ENCODE data around the gene PTPRG.
"Not testable (repeated sequence)": the region's sequence is repeated elsewhere in the genome, so short reads cannot be mapped to it uniquely, and the experiment has no call there.

PTPRG gene

DNA sequence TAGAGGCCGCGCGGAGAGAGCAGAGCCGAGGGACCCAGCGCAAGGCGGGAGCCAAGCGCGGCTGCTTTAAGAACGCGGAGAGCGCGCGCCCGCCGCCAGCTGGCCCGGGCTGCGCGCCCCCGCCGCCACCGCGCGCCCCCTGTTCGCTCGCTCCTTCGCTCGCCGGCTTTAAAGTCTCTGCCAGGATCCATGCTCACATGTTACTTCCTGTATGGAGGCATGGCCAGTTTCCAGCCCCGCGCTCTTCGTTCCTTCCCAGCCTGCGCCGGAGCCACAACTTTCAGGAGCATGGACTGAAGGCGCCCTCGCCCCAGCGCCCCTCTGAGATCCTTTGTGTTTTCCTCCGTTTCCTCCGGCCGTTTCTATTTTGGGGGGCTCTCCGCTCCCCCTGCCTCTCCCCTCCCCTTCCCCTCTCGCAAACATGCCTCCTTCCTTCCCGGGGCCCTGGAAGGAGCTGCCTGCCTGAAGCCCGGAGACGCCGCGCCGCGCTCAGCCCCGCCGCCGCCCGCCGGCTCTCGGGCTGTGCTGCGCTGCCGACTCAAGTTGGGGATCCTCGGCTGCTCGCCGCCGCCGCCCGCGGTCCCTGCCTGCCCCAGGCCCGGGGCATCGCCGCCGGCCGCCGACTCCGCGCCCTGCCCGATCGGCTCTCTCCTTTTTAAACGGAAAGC is at the start of gene PTPRG:
Gene PTPRG (plus strand): TSS at position 198 of the 668 bp plus-strand sequence. CDS start 717 bp downstream, outside the sequence.
- DNase-seq (ENCODE audit: low read depth) = peak; percentile 60

DNA sequence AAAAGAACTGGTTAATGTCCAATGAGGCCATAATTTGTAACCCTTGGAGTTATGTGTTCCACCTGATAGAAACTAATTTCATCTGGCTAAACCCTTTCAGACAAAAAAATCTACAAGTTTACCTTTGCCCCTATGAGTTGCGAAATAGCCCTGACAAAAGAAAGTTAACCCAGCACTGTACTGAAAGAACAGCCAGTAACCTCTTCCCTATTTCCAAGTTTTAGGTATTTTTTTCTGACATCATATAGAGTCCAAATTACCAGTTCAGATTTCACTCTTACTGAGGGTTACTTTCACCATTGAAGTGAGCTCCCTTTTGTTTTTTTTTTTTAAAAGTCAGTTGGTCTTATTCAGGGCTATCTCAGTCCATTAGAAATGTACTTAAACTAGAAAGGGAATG is 42.8 kb upstream of the PTPRG start:
- DNase-seq (ENCODE audit: low read depth) = no peak

DNA sequence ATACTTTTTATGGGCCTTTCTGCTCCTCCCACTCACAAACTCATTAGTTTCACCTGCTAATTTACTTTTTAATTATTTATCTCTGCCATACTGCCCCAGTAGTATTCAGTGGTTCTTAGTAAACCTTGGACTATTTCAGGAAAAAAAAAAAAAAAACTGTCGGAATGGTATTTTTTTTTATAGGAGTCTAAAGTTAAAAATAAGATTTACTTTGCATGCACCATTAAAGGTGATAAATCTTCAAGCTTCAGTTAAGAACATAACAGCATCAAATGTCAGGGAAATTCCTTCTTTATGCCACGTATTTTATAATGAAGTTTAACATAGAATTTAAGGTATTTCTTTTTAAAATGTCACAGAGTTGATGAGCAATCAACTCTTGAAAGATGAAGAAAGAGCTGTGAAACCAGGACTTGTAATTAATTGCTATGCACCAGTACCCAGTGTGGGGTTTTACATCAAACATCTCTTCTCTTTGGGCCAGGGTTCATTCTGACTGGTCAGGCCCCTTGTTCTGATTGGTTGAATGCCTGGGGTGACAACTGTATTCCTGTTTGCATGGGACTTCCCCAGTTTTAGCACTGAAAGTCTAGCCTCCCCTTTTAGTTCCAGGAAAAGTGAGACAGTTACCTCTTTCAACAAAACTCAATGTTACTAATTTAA is 40.3 kb upstream of the PTPRG start:
- no peak for DNase-seq (ENCODE audit: low read depth)

DNA sequence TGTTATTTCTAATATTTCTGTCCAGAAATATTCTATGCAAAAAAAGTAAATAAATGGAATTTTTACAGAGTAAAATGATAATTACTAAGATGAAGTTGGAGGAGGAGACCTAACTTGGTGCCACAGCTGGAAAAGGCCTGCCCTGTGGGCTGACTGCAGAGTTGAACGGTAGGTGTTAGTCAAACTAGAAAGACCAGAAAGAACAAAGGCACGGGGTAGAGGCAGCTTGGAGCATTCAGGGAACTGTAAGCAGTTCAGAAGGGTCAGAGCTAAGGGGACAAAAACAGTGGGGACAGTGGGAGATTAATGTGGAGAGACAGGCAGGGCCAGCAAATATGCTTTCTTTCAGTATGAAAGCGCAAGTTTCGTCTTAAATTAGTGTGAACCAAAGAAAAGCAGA is 39.3 kb upstream of the PTPRG start:
- no peak for DNase-seq (ENCODE audit: low read depth)

DNA sequence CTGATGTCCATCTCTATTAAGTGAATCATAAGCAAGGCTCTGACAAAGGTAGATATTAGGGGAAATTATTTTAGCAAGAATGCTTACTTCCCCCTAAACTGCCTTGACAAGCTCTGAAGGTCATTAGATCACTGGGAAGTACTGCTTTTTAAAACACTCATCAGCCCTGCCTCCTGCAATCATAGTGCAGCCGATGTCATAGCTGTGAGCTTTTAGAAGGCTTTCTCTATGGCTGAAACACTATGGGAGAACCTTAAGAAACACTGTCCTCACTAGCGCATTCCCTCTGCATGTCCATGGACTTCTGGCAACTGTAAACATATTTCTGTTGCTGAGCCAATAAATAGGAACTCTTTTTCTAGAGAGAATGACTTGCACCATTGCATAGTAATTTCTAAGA is 38.7 kb upstream of the PTPRG start:
- no peak for DNase-seq (ENCODE audit: low read depth)

DNA sequence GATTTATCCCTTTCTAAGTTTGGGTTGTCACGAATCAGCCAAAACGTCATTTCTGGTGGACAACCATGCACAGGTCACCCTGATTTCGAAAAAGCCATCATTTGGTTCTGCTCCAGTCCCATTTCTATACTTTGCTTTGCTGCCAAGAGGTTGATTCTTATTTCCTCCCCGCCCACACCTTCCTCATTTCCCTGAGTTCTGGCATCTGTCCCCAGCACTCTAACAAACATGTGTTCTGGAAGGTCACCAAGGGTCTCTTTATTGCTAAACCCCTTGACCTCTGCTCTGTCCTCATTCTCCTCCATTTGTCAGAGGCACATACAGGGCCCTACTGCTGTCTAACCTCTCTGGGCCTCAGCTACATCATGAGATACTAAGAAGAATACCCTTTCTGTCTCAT is 36.4 kb upstream of the PTPRG start:
- no peak for DNase-seq (ENCODE audit: low read depth)

DNA sequence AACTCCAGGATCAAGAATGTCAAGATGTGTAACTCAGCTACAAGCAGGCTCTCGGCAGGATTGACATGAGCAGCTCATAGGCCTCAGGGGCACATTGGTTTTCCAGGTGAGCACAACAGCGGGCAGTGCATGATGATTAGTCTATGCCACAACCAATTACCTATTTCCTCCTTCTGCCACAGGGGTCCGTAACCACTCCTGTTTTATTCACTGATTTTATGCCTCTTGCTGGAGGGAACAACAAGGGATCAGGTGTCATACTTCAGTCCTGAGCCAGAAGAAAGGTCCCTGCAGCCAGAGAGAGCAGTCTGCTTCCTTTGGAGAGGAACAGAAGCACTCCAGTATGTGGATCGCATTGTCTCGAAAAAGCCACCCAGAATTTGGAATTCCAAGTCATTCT is 35.1 kb upstream of the PTPRG start:
- DNase-seq (ENCODE audit: low read depth) = no peak

DNA sequence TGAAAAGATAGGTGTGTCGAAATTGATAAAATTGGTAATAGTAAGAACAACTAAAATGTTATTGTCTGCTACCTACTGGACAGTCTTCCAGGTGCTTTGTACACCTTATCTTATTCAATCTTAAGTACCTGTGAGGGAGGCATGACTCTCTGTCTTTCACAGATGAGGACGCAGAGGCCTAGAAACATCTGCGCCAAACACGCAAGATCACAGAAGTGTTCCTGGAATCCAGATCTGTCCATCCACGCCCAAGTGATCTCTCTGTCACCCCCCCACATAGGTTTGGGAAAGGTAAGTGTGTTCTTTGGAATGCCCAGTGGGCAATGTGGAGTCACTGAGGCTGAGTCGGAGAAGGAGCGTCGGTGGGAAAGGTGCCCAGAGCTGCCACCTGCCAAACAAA is 34.4 kb upstream of the PTPRG start:
- DNase-seq (ENCODE audit: low read depth) = no peak

DNA sequence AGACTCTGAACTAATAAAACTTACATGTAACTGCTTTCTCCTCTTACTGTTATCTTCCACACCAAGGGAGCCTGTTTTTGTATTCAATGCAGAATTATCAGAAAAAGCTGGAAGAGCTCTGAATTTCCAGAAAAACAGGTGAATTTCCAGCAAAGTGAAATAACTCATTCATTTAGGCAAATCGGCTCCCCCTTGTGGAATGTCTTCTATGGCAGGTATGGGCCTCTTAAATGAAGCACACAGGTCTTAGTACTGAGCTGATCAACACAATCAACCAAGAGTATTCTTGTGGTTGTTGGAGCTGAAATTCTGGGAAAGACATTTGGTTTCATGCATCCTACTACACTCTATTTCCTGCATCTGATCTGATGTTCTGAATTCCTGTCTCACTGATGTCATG is 31.0 kb upstream of the PTPRG start:
- no peak for DNase-seq (ENCODE audit: low read depth)

DNA sequence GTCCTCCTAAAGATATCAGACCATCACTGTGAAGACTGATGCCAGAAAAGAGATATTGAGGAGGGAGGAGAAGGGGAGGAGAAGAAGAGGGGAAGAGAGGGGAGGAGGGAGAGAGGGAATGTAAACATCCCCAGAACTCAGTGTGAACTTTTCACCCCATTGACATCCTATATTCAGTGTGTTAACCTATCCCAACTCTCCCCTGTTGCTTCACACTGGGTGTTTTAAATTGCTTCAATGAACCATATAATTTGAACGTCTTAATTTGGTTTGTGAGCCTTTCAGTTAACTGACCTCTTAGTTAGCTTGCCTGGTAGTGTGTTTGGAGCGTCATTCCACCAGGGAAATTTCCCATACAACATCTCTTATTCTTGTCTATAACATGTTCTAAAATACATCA is 29.8 kb upstream of the PTPRG start:
- DNase-seq (ENCODE audit: low read depth) = no peak

DNA sequence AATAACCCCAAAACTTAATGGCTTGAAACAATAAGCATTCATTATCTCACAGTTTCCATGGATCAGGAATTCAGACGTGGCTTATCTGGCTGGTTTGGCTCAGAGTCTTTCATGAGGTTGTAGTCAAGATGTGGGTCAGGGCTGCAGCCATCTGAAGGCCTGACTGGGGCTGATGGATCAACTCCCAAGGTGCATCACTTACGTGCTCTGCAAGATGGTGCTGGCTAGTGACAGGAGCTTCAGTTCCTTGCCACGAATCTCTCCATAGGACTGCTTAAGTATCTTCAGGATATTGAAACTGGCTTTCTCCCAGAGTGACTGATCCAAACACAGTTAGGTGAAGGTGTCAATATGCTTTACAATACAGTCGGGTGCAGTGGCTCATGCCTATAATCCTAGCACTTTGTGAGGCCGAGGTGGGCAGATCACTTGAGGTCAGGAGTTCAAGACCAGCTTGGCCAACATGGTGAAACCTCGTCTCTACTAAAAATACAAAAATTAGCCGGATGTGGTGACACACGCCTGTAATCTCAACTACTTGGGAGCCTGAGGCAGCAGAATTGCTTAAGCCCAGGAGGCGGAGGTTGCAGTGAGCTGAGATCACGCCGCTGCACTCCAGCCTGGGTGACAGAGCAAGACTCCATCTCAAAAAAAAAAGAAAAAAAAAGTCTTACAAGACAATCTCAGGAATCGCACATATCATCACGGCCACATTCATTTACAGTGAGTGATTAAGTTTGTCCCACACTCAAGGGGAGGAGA is 28.5 kb upstream of the PTPRG start:
- DNase-seq (ENCODE audit: low read depth) = no peak

DNA sequence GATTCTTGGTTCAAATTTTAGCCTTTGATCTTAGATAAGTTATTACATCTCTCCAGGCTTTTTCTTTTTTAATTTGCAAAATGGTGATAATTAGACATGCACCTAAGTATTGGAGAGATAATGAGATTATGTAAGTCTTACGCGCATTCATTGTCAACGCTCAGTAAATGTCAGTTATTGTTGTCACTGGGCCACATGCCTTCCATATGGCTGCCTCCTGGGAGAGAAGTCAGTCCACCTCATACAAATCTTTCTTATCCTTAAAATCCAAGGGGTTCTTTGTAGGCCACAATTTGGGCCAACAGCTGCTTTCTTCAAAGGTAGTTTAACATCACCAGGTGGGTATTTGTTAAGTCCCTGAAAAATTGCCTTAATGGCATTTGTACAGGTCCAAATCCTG is 25.5 kb upstream of the PTPRG start:
- no peak for DNase-seq (ENCODE audit: low read depth)

DNA sequence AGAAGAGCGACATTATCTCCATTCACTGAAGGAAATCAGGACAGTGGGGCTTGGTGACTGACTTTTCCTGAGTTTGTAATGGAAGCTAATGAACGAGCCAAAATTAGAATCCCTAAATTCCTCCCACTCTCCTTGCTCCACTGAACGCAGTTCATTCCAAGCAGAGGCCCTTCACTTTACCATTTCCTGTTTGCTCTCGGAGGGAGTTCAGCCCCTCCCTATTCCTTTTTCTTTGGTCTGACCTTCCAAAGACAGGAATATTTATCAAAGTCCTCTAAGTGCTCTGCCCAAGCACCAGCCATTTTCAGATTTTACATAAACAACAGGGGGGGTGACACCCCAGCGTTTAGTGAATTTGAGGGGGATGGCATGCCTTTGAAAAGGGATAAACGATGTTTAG is 24.0 kb upstream of the PTPRG start:
- DNase-seq (ENCODE audit: low read depth) = no peak

DNA sequence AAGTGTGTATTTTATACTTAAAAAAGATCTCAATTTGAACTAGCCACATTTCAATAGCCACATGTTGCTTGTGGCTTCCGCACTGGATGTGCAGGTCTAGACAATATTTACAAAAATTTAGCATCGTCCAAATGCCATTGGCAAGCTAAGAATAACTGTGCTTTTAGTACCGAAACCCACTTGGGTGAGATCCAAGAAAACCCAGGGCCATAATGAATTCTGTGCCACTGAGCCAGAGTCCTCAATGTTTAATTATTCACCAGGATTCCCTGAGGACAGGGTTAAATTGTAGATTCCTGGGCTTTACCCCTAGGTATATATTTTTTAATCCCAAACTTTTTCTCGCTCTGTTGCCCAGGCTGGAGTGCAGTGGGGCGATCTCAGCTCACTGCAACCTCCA is 22.9 kb upstream of the PTPRG start:
- DNase-seq (ENCODE audit: low read depth) = no peak

DNA sequence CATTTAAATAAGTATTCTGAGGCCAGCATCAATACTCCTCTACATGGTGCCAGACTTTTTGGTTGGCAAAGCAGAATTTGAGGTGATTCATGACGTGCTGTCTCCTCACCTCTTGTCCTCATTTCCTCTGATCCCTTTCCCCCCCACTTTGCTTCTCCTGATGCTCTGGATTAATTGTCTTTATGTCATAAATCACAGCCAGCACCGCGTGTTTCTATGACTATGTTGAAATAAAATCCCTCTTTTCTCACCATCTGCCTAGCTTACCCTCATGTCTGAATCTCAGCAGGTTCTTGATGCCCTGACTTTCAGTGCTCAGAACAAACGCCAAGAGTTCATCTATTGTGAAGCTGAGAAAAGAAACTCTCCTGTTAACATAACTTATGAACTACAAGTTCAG is 19.7 kb upstream of the PTPRG start:
- no peak for DNase-seq (ENCODE audit: low read depth)

DNA sequence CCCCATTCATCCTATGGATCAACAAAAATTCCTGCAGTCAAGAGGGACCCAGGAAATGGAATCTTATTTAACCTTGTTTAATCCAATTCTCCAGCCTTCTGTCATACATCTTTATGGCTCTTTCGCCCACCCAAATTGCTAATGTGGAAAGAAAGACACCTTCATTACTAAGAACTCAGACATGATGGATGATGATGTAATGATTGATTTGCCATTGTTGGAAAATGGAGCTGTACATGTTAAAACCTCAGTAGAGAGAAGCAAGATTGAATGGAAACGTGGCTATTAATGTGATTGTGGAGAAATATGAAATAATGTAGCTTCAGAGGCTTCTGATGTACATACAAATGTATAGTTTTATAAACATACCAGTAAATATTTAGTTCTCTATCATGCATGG is 15.7 kb upstream of the PTPRG start:
- DNase-seq (ENCODE audit: low read depth) = no peak

DNA sequence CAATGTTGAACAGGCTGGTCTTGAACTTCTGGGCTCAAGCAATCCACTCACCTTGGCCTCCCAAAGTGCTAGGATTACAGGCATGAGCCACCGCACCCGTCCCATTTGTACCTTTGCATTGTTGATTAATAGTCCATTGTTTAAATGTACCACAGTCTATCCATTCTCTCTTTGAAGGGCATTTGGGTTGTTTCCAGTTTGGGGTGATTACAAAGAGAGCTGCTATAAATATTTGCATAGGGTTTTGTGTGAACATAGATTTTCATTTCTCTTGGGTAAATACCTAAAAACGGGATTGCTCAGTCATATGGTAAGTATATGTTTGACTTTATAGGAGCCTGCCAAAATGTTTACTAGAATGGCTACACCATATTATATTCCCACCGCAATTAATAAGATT is 13.7 kb upstream of the PTPRG start:
- no peak for DNase-seq (ENCODE audit: low read depth)

DNA sequence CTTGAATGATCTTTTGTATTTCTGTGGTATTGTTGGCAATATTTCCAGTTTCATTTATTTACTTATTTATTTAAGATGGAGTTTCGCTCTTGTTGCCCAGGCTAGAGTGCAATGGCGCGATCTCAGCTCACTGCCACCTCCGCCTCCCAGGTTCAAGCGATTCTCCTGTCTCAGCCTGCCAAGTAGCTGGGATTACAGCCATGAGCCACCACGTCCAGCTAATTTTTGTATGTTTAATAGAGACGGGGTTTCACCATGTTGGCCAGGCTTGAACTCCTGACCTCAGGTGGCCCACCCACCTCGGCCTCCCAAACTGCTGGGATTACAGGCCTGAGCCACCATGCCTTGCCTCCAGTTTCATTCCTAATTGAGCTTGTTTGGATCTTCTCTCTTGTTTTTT is 8.7 kb upstream of the PTPRG start:
- DNase-seq (ENCODE audit: low read depth) = not testable (repeated sequence)

DNA sequence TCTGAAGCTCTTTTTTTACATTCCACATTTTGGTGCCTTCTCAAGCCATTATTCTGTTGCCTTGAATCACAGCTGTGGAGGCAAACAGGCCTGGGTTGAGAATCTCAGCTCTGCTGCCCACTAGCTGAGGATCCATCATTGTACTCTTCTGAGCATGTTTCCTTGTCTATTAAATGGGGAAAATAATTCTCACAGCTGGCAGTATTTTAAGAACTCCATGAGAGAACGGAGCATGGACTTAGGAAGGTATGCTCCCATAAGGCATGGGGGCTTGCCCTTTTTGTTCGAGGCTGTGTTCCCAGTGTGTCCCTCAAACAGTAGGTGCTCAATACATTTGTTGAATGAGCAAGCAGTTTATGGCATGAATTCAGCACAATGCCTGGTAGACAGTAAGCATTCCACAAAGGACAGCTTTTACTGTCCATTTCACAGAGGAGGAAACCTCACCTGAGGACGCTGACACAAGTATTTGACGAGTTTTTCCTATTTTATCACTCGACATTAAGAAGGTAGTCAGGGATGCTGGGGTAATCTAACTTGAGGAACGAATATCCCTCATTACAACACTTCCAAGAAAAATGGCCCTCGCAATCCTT is 2.1 kb upstream of the PTPRG start:
- DNase-seq (ENCODE audit: low read depth) = no peak

DNA sequence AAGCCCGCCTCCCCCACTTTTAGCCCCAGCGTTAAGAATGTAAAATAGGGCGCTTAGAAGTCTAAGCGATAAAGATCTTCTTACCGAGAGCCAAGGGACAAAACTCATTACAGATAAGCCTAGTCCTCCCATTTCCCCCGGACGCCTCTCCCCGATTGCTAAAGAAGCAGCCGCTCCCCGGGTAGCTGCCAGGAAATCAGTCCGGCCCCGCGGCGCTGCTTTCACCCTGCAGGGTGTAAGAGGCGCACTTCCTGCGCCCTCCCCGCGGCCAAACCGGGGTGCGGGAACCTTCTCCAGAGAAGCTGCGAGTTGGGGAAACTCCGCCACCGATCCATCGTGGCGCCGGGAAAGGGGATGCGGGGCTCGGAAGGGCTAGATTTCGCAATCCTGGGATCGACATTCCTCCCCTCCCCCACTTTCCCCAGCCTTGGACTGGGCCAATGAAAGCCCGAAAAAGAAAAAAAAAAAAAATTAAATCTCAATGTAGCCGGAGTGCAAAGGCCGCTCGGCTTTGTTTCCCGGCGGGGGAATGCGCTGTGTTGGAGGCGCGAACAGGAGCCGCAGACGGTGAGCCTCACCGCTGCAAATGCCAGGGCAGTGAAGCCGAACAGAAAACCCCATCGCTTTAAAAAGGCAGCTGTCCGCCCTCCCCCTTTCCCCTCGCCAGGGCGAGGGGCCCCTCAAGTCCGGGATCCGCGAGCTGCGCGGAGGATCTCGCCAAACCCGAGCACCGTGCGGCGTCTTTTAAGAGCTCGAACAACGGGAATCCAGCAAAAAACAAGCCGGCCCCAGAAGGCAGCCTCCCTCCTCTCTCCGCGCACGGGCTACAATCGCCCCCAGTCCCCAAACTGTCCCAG is 626 bp upstream of the PTPRG start:
- DNase-seq (ENCODE audit: low read depth) = no peak

DNA sequence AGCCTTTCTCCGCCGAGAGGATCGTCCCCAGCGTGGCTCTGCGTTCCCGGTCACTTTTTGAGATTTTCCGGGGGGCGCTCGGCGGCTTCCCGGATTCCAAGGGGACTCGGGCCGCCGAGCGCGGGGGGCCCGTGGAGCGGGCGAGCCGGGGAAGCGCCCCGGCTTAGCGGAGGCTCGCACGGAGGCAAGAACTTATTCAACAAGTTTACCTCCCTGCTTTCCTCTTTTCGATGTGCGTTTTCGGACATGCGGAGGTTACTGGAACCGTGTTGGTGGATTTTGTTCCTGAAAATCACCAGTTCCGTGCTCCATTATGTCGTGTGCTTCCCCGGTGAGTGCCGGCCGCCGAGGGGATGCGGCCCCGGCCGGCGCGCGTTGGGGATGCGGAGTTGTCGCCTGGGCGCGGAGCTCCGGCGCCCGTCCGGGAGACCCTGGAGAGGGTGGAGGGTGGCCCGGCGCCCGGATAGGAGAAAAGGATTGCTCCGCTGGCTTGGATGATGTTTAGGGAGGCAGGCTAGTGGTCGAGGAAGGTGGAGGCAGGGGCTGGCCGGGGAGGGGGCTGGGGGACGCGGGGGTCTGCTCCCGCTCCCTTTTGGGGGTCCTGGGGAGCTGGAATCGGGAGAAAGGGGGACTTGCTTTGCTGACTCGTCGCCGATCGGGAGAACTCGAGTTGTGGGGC is 810 bp downstream of the PTPRG start:
- DNase-seq (ENCODE audit: low read depth) = no peak
